Left renal cortex interstitium (tissue), 4 donors: ENCODE results near the gene ITGA2B. TPM values are rescaled to one million over a fixed set of nuclear protein-coding genes. Genes with fewer than 3 reads are reported as not detected.
"Not testable (repeated sequence)": the region's sequence is repeated elsewhere in the genome, so short reads cannot be mapped to it uniquely, and the experiment has no call there.

Experiments
- DNase-seq, 4 donors: peaks; one replicate each; pipeline ENCODE4 v3.0.0-alpha.2; 2013; ENCODE audit warnings: low read depth in 4 of 4, low spot score in 2 of 4, missing footprints in 1 of 4
- polyA plus RNA-seq, 4 donors: library from polyadenylated mRNA; unstranded; fragments of 120-200 nt; gene quantifications; one replicate each; pipeline ENCODE4 v1.2.1, GENCODE V29; 2013; ENCODE audit not compliant: insufficient read length in 4 of 4

The ITGA2B gene
- polyA plus RNA-seq, 4 donors = 4.6 to 9.1 (median 5.3) TPM

DNA sequence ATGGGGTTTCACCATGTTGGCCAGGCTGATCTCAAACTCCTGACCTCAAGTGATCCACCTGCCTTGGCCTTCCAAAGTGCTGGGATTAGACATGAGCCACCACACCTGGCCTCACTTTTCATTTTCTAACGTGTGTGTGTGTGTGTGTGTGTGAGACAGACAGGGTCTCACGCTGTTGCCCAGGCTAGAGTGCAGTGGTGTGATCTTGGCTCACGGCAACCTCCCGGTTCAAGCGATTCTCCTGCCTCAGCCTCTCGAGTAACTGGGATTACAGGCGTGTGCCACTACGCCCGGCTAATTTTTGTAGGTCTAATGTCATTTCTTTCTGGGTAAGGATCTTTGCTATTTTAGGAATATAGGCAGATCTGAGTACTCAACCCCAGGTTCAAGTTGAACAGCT is 4.7 kb upstream of the ITGA2B start:
- not testable (repeated sequence) for DNase-seq

DNA sequence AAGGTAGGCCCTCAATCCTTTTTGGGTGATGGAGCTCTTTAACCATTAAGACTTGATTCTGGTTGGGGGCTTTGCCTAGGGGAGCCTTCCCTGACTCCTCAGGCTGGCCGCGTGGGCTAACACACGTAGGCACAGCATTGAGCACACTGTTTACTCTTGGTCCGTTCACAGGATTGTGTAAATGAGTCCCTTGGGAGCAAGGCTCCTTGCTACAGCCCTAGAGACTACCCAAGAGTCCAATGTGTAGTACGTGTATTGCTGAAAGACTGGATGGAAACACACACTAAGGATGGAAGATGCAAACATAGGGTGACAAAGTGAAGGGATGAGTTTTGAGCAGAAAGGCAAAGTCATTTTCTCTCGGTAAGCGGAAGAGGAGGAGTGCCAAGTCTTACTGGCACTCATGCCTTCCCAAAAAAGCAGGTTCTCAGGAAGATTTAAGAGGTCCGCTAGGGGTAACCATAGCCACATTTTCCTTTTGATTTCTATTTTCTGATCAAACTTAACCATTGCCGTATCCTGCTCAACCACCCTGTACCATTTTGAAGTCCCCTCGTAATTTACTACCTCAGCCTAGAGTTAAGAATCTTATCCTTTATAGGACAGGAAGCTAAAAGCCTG is 911 bp upstream of the ITGA2B start:
- no peak for DNase-seq

DNA sequence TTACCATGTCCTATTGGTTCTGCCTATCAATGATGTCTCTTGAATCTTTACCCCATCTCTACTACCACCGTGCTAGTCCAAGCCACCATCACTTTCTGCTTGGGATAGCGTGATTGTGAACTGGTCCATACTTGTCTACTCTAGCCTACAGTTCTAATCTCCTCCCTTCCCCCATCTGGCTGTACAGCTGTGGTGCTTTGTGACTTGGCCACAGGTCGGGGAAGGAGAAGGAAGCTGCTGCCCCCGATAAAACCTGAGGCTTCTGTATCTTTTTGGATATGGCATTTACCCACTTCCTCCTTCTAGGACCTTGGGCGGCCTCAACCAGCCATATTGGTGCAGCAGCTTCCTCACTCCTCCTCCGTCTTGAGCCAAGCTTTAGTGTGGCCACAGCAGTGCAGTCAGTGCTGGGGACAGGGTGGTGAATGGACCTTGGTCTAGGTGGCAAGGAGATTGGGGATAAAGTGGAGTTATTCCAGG is 314 bp upstream of the ITGA2B start:
- DNase-seq = no peak

DNA sequence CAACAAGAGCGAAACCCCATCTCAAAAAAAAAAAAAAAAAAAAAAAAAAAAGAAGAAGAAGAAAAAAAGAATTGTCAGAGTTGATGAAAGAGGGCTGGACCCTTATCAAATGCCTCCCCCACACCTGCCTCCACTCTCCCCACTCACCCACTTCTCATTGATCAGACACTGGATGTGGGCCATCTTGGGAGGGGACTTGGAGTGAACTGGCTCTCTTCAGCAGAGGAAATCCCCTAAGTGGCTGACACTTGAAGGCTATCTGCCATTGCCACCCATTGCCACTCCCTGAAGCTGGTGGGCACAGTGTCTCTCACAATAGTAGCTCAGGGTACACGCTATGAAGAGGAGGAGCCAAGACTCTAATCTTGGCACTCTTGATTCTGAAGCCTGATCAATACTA is 1.6 kb downstream of the ITGA2B start:
- no peak for DNase-seq

DNA sequence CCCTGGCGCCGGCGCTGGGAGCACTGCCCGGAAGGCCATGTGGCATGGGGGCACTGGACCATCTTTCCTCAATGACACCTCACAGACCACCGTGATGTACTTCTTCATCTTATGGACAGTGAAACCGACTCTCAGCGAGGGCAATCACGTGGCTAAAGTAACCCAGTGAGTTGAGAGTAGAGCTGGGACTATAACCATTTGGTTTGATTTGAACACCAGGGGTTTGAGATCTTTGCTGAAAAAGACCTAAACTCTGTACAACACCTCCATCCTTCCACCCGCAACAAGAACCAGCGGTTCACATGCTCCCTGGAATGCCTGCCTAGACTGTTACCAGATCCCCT is 3.3 kb downstream of the ITGA2B start:
- no peak for DNase-seq

DNA sequence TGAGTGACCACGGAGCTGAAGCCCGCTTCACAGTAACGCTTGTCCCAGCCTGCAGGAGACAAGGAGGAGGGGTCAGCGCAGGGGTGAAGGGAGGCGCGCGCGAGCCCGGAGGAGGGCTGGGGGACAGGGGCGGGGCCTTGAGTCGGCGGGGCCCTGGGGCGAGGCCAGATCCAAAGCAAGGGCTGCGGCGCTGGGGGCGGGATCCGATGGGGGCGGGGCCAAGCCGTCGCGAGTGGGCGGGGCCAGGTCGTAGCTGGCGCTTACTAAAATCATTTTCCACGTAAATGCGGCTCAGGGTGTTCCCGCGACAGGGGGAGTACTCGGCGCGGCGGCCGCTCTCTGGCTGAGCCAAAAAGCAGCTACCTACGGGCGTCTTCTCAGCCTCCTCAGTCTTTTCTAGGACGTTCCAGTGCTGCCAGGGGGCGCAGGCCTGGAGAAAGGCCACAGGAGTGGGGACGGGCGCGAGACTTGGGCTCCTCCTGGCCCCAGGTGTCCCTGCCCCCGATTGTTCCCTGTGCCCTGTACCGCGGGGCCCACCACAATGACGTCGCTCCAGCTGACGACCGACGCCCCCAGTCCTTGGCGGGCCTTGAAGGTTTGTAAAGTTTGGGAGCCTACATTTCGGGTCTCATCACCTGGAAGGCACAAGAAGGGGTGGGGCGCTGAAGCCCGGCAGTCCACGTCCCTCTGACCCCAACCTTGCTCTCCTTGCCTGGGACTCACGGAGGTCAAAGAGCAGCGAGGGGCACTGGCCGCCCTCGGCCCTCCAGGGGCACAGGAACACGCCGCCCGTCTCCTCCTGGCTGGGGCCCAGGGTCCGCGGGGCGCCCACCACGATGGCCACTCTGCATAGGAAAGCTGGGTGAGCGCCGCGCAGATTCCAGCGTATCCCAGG is 3.9 kb downstream of the ITGA2B start:
- peak in 1 of 4 donors; percentile 74 for DNase-seq

DNA sequence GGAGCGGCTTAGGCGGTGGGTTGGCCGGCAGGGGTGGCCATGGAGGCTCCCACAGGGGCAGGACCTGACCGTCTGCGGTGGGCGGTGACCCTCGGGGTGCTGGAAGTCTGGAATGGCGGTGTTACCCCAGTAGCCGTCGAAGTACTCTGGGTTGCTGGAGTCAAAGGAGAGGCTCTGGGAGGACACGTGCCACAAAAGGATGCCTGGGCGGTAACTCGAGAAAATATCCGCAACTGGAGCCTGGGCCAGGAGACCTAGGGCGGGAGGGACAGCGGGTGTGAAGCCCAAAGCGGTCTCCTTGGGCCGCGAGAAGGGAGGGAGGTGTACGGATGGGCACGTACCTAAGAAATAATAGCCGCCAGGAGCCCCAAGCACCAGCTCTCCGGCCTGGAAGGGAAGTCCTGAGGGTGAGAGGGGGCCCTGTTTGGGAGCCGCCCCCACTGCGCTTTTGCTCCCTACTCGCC is 4.6 kb downstream of the ITGA2B start:
- no peak for DNase-seq

DNA sequence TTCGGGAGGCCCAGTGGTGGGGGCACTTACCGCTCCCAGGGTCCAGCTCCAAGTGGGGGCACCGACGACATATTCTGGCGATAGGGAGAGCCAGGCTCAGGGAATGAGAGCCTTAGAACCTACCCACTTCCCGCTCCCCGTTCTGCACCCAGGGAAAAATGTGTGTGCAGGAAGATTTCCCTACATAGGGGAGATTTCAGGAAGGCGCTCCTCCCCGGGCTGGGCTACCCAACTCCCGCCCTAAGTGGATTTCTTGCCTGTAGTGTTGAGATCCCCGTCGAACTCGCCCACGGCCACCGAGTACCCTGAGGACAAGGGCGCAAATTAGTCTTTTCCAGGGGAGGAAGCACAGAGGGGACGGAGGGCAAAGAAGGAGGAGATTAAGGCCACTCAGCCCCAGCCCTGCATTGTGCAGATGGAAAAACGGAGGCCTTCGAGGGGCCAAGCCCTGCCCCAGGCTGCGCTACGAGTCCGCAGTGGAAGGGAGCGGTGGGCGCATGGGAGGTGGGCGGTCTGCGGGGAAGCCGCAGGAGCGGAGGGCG is 5.1 kb downstream of the ITGA2B start:
- DNase-seq = no peak

DNA sequence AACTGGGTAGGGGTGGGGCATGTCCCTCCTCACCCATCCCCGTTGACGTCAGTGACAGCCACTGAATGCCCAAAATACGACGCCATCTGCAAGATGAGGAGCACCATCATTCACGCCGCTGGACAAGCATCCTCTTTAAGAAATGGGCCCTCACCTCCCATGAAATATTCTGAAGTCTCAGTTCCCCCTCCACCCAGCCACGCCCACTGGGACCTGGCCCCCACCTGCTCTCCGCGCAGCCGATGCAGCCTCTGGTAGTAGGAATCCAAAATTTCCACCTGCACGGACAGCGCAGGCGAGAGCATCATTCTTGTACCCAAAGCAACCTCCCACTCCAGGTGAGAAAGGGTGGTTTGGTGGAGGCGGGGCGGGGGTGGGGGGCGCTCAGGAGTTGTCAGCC is 5.6 kb downstream of the ITGA2B start:
- DNase-seq = no peak

DNA sequence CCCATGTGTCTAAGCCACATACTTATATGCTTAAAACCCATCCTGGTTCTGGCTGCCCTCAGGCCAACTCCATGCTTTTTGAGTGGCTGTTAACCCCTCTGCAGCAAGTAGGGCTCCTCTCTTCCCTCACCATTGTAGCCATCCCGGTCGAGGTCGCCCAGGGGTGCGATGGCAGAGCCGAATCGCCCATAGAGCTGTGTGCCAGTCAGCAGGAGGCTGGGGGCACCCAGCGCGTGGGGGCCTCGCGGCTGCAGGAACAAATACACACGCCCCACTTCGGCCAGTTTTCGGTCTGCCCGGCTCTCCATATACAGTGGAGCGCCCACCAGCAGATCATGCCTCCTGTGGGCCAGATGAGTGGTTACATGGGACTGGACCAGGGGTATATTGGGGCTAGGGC is 6.1 kb downstream of the ITGA2B start:
- no peak for DNase-seq

DNA sequence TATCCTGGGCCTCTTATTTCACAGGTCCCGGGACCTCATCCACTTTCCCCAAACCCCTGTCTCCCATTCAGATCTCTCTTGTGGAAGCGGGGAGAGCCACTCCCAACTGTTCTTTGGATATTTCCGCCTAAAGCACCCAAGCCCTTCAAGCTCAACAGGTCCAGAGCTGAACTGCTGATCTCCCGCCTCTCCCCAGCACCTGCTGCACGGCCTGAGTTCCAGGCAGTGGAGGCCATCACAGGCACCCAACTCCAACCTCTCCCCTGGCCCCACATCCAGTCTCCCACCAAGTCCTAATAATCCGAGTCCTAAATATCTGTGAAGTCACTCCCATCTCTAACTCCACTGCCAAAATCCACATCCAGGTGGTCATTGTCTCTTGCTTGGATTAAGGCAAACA is 6.5 kb downstream of the ITGA2B start:
- no peak for DNase-seq

DNA sequence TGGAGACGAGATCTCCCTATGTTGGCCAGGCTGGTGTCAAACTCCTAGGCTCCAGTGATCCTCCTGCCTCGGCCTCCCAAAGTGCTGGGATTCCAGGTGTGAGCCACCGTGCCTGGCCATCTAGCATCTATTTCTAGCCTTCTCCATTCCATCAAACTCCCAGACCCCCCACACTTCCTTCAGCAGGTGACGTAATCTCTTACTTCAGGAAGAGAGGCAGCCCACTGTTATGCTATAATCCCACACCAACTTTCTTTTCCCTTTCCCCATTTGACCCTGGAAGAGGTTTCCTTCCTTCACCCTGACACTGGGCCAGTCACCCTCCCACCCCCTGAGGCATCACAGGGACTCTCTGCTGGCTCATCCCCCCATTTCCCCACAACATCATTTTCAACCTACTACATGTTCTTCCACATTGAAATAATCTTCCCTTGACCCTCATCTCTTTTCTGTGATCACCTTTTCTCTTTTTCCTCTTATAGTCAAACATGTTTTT is 7.6 kb downstream of the ITGA2B start:
- DNase-seq = no peak

DNA sequence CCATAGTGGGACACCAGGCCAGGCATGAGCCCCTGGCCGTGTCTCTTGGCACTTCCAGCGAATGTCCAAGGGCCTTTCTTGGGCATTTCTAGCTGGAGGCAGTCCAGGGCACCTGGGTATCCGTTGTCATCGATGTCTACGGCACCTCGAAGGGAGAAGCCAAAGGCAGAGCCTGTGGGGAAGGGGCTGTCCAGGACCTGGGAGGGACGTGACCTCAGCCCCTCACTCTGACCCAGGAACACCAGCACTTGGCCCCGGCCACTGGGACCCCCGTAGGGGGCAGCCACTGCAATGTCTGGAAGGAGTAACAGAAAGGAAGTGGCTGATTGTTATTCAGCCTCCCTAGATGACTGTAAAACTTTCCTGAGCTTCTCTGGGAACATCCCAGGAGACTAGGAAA is 8.7 kb downstream of the ITGA2B start:
- DNase-seq = no peak

DNA sequence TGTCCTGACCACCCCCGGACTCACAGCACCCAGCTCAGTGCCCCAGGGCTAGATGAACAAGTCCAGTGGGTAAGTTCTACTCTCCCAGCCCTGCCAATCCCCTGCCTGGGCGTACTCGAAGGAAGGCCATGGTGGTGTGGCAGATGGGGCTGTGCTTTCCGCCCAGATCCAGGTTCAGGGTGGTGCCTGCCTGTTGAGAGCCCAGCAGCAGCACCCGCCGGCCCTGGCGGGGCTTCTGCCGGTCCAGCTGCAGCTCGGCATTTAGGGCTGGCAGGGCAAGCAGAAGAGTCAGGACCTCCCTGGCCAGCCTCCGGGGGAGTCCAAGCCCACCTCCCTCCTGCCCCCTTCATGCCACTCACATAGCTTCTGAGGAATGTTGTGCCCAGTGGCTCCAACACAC is 9.6 kb downstream of the ITGA2B start:
- DNase-seq = no peak

DNA sequence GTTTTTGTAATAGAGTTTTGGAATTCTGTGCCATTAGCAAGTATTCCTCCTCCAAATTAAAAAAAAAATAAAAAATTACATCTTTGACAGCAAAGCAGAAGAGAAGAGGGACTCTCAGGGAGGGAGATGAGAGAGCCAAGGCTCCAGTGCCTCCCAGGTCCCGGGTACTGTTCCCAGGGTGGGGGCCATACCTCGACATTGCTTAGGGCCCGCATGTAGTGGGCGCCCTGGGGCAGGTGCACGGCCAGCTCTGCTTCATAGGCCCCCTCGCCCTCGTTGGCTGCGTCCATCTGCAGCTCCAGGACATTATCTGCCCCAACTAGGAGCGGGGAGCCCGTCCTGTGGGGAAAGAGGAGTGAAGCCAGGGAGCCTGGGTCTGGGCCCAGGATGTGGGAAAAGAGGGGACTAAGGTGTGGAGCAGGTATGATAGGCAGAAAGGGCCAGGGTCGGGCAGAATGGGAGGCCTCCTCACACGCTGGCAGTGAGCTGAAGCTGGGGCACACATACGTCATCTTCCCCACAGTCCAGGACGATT is 11.2 kb downstream of the ITGA2B start:
- no peak for DNase-seq

DNA sequence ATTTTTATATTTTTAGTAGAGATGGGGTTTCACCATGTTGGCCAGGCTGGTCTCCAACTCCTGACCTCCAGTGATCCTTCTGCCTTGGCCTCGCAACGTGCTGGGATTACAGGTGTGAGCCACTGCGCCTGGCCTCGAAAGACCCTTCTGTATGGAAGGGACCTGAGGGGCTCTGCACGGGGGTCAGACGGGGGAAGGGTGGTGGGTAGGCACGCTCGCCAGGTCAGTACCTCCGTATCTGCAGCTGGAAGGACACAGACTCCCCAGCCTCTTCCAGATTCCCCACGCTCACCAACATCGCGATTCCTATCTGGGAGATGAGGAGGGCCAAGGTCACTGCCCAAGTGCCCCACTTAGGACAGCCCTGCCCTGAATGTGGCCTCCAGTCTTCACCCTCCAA is 12.7 kb downstream of the ITGA2B start:
- DNase-seq = no peak

DNA sequence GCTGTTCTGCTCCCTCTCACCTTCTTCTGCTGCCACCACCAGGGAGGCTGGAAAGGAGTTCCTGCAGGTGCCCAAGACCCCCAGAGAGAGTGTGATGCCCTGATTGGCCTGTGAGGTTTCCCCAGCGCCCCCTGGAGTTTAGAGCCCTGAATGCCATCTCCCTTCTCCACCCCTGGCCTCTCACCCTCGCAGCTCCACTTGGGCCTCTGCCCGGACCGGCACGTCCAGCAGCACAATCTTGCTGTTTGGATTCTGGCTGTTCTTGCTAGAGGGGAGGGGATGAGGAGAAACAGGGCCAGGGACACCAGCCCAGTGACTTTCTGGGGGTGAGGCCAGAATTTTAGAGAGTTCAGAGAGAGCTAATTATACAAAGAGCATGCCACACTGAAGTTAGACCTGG is 13.3 kb downstream of the ITGA2B start:
- no peak for DNase-seq

DNA sequence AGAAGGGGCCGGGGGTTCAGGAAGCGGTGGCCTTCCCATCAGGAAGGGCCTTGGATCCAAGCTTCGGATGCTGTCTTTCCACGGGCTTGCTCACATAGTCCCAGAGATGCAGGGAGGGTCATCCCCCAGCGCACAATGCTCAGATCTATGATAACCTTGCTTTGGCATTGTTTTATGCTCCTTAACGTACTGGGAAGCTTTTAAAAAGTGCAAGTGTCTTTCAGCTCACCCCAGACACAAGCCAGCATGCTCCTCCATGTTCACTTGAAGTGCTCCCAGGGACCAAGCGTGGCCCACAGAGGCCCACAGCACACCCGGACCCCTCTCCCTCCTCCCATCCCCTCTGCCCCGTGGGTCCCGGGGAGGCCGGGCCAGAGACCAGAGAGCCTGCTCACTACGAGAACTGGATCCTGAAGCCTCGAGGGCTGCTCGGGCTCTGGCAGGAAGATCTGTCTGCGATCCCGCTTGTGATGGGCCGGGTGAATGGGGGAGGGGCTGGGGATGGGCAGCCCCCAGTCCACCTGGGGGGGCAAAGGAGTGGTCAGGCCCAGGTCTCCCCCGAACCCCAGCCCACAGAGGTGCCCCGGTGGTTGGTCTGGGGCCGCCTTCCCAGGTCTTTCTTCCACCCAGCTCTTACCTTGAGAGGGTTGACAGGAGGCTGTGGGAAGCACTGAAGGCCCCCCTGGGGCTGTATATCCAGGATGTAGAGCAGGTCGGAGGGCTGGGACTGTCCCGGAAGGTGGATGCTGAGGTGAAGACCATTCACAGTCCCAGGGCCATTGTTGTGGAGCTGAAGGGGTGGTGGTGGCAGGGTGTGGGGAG is 14.0 kb downstream of the ITGA2B start:
- DNase-seq = no peak

DNA sequence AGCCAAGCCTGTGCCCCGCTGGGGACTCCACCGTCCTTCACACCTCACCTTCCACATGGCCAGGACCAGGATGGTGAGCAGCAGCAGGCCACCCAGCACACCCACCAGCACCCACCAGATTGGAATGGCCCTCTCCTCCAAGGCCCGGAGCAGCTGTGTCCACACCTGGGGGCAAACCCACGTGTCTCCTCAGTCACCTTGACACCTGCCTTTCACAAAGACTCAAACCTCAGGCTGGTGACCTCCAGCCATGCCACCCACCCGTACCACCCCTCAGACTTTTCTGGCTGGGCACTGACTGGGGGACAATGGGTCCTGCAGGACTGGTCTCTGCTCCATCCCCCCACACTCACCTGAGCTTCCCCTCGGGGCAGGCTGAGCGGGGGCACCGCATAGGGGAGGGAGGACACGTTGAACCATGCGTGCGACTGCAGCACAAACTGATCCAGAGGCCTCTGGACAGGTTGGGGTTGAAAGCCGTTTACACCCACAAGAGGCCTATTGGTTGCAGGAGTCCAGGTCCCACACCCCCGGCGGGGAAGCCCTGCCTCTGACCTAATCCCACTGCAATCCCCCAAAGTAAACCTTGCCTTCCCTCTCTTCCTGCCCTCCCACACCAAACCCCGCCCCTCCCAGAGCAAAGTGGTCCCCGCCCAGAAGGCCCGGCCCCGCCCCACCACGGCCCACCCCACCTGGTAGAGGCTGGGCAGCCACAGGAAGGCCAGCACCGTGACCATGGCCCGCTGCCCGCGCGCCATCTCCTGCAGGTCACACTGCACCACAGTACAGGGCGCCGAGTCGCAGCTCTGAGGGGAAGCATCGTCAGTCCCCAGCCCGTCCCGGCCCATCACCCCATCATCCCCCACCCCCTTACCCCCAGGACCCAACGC is 14.9 kb downstream of the ITGA2B start:
- no peak for DNase-seq

DNA sequence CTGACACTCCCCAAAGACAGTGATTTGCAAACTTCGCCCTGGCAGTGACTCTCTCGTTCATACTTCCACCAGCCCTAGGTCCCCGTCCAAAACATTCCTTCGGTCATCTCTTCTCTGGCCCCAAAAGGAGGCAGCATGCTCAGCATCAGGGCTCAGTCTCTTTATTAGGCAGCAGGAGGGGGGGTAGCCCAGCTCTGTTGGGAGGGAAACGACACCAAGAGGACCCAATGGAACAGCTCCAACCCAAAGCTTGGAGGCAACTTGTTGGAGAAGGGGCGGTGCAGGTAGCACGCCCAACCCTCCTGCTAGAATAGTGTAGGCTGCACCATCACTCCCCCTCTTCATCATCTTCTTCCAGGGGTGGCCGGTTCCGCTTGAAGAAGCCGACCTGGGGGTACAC is 17.4 kb downstream of the ITGA2B start:
- DNase-seq = no peak
